HepG2 (cell line): Measurements from ENCODE around the gene MAPK4. TPM values are rescaled to one million over a fixed set of nuclear protein-coding genes. Genes with fewer than 3 reads are reported as not detected.

ENCODE experiments used
- ATAC-seq: fragments of 200-7000 bp; cut with Tn5 transposase; 3 replicates; pipeline ENCODE4 v1.9.1; 2020; ENCODE audit warnings: mild to moderate bottlenecking, moderate library complexity
- BruUV-seq: library from RNA; stranded (reverse); fragments of 400-500 nt; replicated peaks from 2 replicates; lab custom pipeline; 2021; lab: Mats Ljungman, UMichigan
- CTCF ChIA-PET: fragments of 300-600 bp; formaldehyde crosslinking; extraction: SDS; loops from one replicate; lab custom pipeline; 2021; ENCODE audit warnings: low total read pairs, inconsistent platforms, low intra/inter-chr PET ratio; lab: Yijun Ruan, JAX
- POLR2A ChIA-PET: fragments of 350-600 bp; sonication (Branson Sonifier 250); formaldehyde crosslinking; loops from one replicate; lab custom pipeline; 2020; ENCODE audit warnings: antibody characterized with exemption, inconsistent platforms; lab: Yijun Ruan, JAX
- DNase-seq: peaks from one replicate; pipeline ENCODE4 v3.0.0-alpha.2; 2015; ENCODE audit warnings: low spot score
- FAIRE-seq: peaks from 3 replicates; lab custom pipeline; 2011; peaks lifted over from hg19 to GRCh38; lab: Jason Lieb, UNC
- H2AFZ ChIP-seq: one replicate; pipeline ENCODE4 v1.6.1; 2011; ENCODE audit warnings: low read length, inconsistent platforms
- H3K27ac ChIP-seq: fragments of 300-600 bp; 3 replicates; pipeline ENCODE4 v1.8.0; 2011; ENCODE audit warnings: mixed run types, mild to moderate bottlenecking, mixed read lengths, low read length, inconsistent platforms; ENCODE audit not compliant: insufficient read depth; ENCODE audit errors: extremely low read length
- H3K27me3 ChIP-seq, 2 experiments: fragments of 200-600 bp in 1 of 2; 2 replicates in 1 of 2; 3 replicates in 1 of 2; pipeline versions ENCODE4 v1.6.0 to v1.8.0; 2011; ENCODE audit warnings: low read length in 2 of 2, mild to moderate bottlenecking in 2 of 2, moderate library complexity in 2 of 2, inconsistent platforms in 1 of 2; ENCODE audit not compliant: insufficient read depth in 2 of 2, control insufficient read depth in 1 of 2
- H3K36me3 ChIP-seq, 2 experiments: fragments of 200-600 bp in 1 of 2; replicated peaks in 1 of 2; 2 replicates in 1 of 2; 3 replicates in 1 of 2; pipeline versions ENCODE4 v1.5.1 to v1.8.0; 2011; ENCODE audit warnings: low read length in 2 of 2, inconsistent platforms in 1 of 2; ENCODE audit not compliant: insufficient read depth in 2 of 2, control insufficient read depth in 1 of 2
- H3K4me1 ChIP-seq: 2 replicates; pipeline ENCODE4 v1.5.1; 2012; ENCODE audit warnings: low read length, inconsistent platforms; ENCODE audit not compliant: insufficient read depth
- H3K4me2 ChIP-seq: 2 replicates; pipeline ENCODE4 v1.6.0; 2011; ENCODE audit warnings: low read depth, low read length, inconsistent platforms
- H3K4me3 ChIP-seq, 3 experiments: fragments of 200-600 bp in 1 of 3; sonication (generic), shearing (Covaris generic) in 1 of 3; replicated peaks in 1 of 3; 2 replicates each; pipeline ENCODE4 v1.5.1; 2011 to 2016; ENCODE audit warnings: low read length in 3 of 3, inconsistent platforms in 2 of 3, low read depth in 2 of 3, mild to moderate bottlenecking in 2 of 3, control low read depth in 1 of 3, mixed read lengths in 1 of 3; ENCODE audit not compliant: insufficient read depth in 1 of 3
- H3K79me2 ChIP-seq: one replicate; pipeline ENCODE4 v1.6.1; 2011; ENCODE audit warnings: low read length, inconsistent platforms; ENCODE audit not compliant: insufficient read depth
- H3K9ac ChIP-seq: 2 replicates; pipeline ENCODE4 v1.6.0; 2011; ENCODE audit warnings: mild to moderate bottlenecking, low read depth, low read length, inconsistent platforms; ENCODE audit not compliant: insufficient read depth
- H3K9me3 ChIP-seq: 2 replicates; pipeline ENCODE4 v1.5.1; 2012; ENCODE audit warnings: mild to moderate bottlenecking, low read length
- H4K20me1 ChIP-seq: 2 replicates; pipeline ENCODE4 v1.6.0; 2011; ENCODE audit warnings: inconsistent platforms, mild to moderate bottlenecking, low read length, moderate library complexity; ENCODE audit not compliant: insufficient read depth
- MED13 ChIP-seq: sonication (generic); formaldehyde crosslinking; IDR thresholded peaks from 2 replicates; pipeline ENCODE4 v1.5.0; 2020; ENCODE audit warnings: missing genetic modification reagents
- PBX3 ChIP-seq: sonication (generic); formaldehyde crosslinking; IDR thresholded peaks from 2 replicates; pipeline ENCODE4 v1.8.1; 2023; ENCODE audit warnings: missing genetic modification reagents, inconsistent platforms, borderline replicate concordance
- TCF7L2 ChIP-seq: IDR thresholded peaks from 2 replicates; pipeline ENCODE4 v1.6.1; 2011; ENCODE audit warnings: mild to moderate bottlenecking, low read depth, low read length, moderate library complexity
- ZBTB46 ChIP-seq: sonication (generic); formaldehyde crosslinking; IDR thresholded peaks from 2 replicates; pipeline ENCODE4 v1.4.0; 2020; ENCODE audit warnings: mild to moderate bottlenecking, missing genetic modification reagents, borderline replicate concordance
- ZNF33B ChIP-seq: sonication (generic); formaldehyde crosslinking; IDR thresholded peaks from 2 replicates; pipeline ENCODE4 v1.5.1; 2020; ENCODE audit warnings: mild to moderate bottlenecking, missing genetic modification reagents
- ZNF629 ChIP-seq: sonication (generic); formaldehyde crosslinking; conservative IDR thresholded peaks from 2 replicates; pipeline ENCODE4 v1.5.0; 2020; ENCODE audit warnings: missing genetic modification reagents
- ZNF672 ChIP-seq: sonication (generic); formaldehyde crosslinking; IDR thresholded peaks from 2 replicates; pipeline ENCODE4 v1.8.1; 2022; ENCODE audit warnings: missing genetic modification reagents
- ZNF772 ChIP-seq: sonication (generic); formaldehyde crosslinking; IDR thresholded peaks from 2 replicates; pipeline ENCODE4 v1.5.0; 2020; ENCODE audit warnings: mild to moderate bottlenecking, missing genetic modification reagents
- ZNF883 ChIP-seq: sonication (generic); formaldehyde crosslinking; IDR thresholded peaks from 2 replicates; pipeline ENCODE4 v1.5.1; 2020; ENCODE audit warnings: mild to moderate bottlenecking, missing genetic modification reagents; ENCODE audit errors: not compliant biosample characterization
- WGBS: methylation state at CpG from one replicate; pipeline ENCODE4 v1.1.6; 2017; ENCODE audit warnings: low lambda C conversion rate; 5-methylcytosine and 5-hydroxymethylcytosine counted together
- in situ Hi-C: cut with HindIII; loops from 2 replicates; pipeline ENCODE4 v1.10.0; 2017; ENCODE audit warnings: low pct_unique_long_range_greater_than_20kb; ENCODE audit not compliant: extremely low pct_ligation_motif_present
- intact Hi-C: fragments of 100-400 bp; cut with micrococcal nuclease; formaldehyde crosslinking; loops from one replicate; pipeline ENCODE4 v1.10.0; 2022; ENCODE audit not compliant: unreplicated experiment
- polyA plus RNA-seq, 8 experiments: library from polyadenylated mRNA; depleted of rRNA in 3 of 8; stranded (reverse) in 7 of 8; unstranded in 1 of 8; fragments of >200 nt; fragmentation: Illumina TruSeq in 4 of 8; extraction: Trizol in 4 of 8; gene quantifications; 2 replicates each; pipeline versions ENCODE4 v1.2.1 to v1.2.3, GENCODE V29; 2011 to 2016; ENCODE audit warnings: low read depth in 4 of 8, missing spikeins in 1 of 8, mixed read lengths in 1 of 8; ENCODE audit not compliant: insufficient read depth in 1 of 8
- total RNA-seq, 5 experiments: library from RNA; depleted of rRNA; stranded (reverse); fragments of >200 nt; fragmentation: Illumina TruSeq; extraction: Trizol; gene quantifications; 2 replicates each; pipeline ENCODE4 v1.2.3, GENCODE V29; 2016; ENCODE audit warnings: low read depth in 1 of 5
- TF ChIP-seq, protein P1 (sequence below): sonication (generic); formaldehyde crosslinking; IDR thresholded peaks from 2 replicates; pipeline ENCODE4 v1.5.1; 2020; ENCODE audit warnings: mild to moderate bottlenecking, missing genetic modification reagents, moderate library complexity
- TF ChIP-seq, protein P2 (sequence below): sonication (generic); formaldehyde crosslinking; IDR thresholded peaks from 2 replicates; pipeline ENCODE4 v1.5.0; 2020; ENCODE audit warnings: mild to moderate bottlenecking, missing genetic modification reagents, borderline replicate concordance

The MAPK4 gene
- total and polyA plus RNA-seq, 2 of the 13 experiments (the other 11 are each of a cell fraction or from before 2014, with no cell fraction given) = not detected

DNA sequence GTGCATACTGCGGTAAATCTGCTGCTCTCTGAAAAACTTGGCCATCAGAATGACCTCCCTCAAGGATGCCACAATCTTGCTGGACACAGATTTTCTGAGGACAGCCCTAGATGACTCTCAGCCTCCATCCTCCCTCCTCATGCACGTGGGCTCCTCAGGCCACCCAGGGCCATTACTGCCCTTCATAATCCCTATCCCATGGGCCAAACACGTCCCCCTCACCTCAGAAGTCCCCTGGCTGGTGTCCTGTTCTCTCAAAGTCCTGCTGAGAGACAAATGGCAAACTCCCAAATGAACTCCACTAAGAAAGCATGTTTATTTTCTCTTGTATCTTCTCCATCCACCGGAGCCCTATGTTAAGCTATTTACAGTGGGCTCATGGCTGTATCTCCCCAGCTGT lies 134.3 kb downstream of the MAPK4 start:
- in situ Hi-C loops (no loop called here), intact Hi-C loops (no loop called here)
- 20% methylated on average over 3 of the region's 4 CpGs for WGBS
- peaks cover 0 to 1% of the 10 kb centered on the region in 2 experiments; a peak in 1 of 5 replicates for H3K27me3 ChIP-seq
- no peaks in the 10 kb centered on the region for H3K36me3 ChIP-seq
- no peak overlapping the region for H2AFZ ChIP-seq
- no peaks in the 10 kb centered on the region for H4K20me1 ChIP-seq
- ATAC-seq (no peak), DNase-seq (no peak), FAIRE-seq (no peak)
- no TSS peak for BruUV-seq
- H3K9ac ChIP-seq = no peak overlapping the region
- H3K4me2 ChIP-seq = no peak overlapping the region
- H3K79me2 ChIP-seq = no peaks in the 10 kb centered on the region
- ChIA-PET CTCF (no interaction called here), POLR2A (no interaction called here)
- H3K4me3 ChIP-seq = no peak overlapping the region
- no peaks in the 10 kb centered on the region for H3K4me1 ChIP-seq
- H3K9me3 ChIP-seq = no peaks in the 10 kb centered on the region
- no peak overlapping the region for H3K27ac ChIP-seq
- no peak for TF ChIP-seq ZNF772
- TF ChIP-seq ZNF883 = no peak
- no peak for TF ChIP-seq ZNF33B
- TF ChIP-seq PBX3 (CRISPR knock-in tag) = no peak
- TF ChIP-seq ZNF629 (CRISPR knock-in tag) = no peak
- TF ChIP-seq ZNF672 (CRISPR knock-in tag) = no peak
- TF ChIP-seq, protein P1, sequence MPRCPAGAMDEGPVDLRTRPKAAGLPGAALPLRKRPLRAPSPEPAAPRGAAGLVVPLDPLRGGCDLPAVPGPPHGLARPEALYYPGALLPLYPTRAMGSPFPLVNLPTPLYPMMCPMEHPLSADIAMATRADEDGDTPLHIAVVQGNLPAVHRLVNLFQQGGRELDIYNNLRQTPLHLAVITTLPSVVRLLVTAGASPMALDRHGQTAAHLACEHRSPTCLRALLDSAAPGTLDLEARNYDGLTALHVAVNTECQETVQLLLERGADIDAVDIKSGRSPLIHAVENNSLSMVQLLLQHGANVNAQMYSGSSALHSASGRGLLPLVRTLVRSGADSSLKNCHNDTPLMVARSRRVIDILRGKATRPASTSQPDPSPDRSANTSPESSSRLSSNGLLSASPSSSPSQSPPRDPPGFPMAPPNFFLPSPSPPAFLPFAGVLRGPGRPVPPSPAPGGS (CRISPR knock-in tag) = no peak
- TF ChIP-seq, protein P2, sequence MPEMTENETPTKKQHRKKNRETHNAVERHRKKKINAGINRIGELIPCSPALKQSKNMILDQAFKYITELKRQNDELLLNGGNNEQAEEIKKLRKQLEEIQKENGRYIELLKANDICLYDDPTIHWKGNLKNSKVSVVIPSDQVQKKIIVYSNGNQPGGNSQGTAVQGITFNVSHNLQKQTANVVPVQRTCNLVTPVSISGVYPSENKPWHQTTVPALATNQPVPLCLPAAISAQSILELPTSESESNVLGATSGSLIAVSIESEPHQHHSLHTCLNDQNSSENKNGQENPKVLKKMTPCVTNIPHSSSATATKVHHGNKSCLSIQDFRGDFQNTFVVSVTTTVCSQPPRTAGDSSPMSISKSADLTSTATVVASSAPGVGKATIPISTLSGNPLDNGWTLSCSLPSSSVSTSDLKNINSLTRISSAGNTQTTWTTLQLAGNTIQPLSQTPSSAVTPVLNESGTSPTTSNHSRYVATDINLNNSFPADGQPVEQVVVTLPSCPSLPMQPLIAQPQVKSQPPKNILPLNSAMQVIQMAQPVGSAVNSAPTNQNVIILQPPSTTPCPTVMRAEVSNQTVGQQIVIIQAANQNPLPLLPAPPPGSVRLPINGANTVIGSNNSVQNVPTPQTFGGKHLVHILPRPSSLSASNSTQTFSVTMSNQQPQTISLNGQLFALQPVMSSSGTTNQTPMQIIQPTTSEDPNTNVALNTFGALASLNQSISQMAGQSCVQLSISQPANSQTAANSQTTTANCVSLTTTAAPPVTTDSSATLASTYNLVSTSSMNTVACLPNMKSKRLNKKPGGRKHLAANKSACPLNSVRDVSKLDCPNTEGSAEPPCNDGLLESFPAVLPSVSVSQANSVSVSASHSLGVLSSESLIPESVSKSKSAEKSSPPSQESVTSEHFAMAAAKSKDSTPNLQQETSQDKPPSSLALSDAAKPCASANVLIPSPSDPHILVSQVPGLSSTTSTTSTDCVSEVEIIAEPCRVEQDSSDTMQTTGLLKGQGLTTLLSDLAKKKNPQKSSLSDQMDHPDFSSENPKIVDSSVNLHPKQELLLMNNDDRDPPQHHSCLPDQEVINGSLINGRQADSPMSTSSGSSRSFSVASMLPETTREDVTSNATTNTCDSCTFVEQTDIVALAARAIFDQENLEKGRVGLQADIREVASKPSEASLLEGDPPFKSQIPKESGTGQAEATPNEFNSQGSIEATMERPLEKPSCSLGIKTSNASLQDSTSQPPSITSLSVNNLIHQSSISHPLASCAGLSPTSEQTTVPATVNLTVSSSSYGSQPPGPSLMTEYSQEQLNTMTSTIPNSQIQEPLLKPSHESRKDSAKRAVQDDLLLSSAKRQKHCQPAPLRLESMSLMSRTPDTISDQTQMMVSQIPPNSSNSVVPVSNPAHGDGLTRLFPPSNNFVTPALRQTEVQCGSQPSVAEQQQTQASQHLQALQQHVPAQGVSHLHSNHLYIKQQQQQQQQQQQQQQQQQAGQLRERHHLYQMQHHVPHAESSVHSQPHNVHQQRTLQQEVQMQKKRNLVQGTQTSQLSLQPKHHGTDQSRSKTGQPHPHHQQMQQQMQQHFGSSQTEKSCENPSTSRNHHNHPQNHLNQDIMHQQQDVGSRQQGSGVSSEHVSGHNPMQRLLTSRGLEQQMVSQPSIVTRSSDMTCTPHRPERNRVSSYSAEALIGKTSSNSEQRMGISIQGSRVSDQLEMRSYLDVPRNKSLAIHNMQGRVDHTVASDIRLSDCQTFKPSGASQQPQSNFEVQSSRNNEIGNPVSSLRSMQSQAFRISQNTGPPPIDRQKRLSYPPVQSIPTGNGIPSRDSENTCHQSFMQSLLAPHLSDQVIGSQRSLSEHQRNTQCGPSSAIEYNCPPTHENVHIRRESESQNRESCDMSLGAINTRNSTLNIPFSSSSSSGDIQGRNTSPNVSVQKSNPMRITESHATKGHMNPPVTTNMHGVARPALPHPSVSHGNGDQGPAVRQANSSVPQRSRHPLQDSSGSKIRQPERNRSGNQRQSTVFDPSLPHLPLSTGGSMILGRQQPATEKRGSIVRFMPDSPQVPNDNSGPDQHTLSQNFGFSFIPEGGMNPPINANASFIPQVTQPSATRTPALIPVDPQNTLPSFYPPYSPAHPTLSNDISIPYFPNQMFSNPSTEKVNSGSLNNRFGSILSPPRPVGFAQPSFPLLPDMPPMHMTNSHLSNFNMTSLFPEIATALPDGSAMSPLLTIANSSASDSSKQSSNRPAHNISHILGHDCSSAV (CRISPR knock-in tag) = no peak
- no peak for TF ChIP-seq MED13 (CRISPR knock-in tag)
- TF ChIP-seq TCF7L2 = no peak
- TF ChIP-seq ZBTB46 (CRISPR knock-in tag) = no peak
